H1 (cell line): ENCODE data around the gene KBTBD13.

Experiments used
- CTCF ChIP-seq, 3 experiments: IDR thresholded peaks; 1 replicate in 2 of 3; 2 replicates in 1 of 3; pipeline versions ENCODE4 v1.5.1 to v1.6.1; 2011; ENCODE audit warnings: low read length in 3 of 3, mild to moderate bottlenecking in 3 of 3, inconsistent platforms in 2 of 3, low read depth in 1 of 3, moderate library complexity in 1 of 3; ENCODE audit not compliant: insufficient read depth in 1 of 3; ENCODE audit errors: control extremely low read depth in 1 of 3
- EGR1 ChIP-seq: IDR thresholded peaks from 2 replicates; pipeline ENCODE4 v1.6.1; 2011; ENCODE audit warnings: low read depth, low read length, borderline replicate concordance
- NRF1 ChIP-seq: IDR thresholded peaks from 2 replicates; pipeline ENCODE4 v1.6.1; 2011; ENCODE audit warnings: mild to moderate bottlenecking, low read depth, low read length, improper control_type of control experiment
- PHF8 ChIP-seq: fragments of 200-600 bp; sonication (generic); conservative IDR thresholded peaks from 2 replicates; pipeline ENCODE4 v1.7.1; 2012; ENCODE audit warnings: low read depth, mild to moderate bottlenecking, inconsistent platforms, low read length, moderate library complexity
- RAD21 ChIP-seq, 2 experiments: IDR thresholded peaks in 1 of 2; conservative IDR thresholded peaks in 1 of 2; 2 replicates each; pipeline ENCODE4 v1.6.1; 2011; ENCODE audit warnings: low read depth in 2 of 2, low read length in 2 of 2, improper control_type of control experiment in 1 of 2, inconsistent platforms in 1 of 2, mild to moderate bottlenecking in 1 of 2, moderate library complexity in 1 of 2
- RBBP5 ChIP-seq: IDR thresholded peaks from 2 replicates; pipeline ENCODE4 v1.7.1; 2012; ENCODE audit warnings: low read depth, mild to moderate bottlenecking, inconsistent platforms, low read length, moderate library complexity, borderline replicate concordance
- RXRA ChIP-seq: IDR thresholded peaks from 2 replicates; pipeline ENCODE4 v1.6.1; 2011; ENCODE audit warnings: low read depth, mild to moderate bottlenecking, low read length, moderate library complexity; ENCODE audit not compliant: insufficient read depth
- SIN3A ChIP-seq, 2 experiments: IDR thresholded peaks in 1 of 2; conservative IDR thresholded peaks in 1 of 2; 2 replicates each; pipeline ENCODE4 v1.6.1; 2011 to 2012; ENCODE audit warnings: low read length in 2 of 2, improper control_type of control experiment in 1 of 2, low read depth in 1 of 2, mild to moderate bottlenecking in 1 of 2
- SP1 ChIP-seq: IDR thresholded peaks from 2 replicates; pipeline ENCODE4 v1.6.1; 2011; ENCODE audit warnings: low read depth, low read length
- SP2 ChIP-seq: IDR thresholded peaks from 2 replicates; pipeline ENCODE4 v1.6.1; 2012; ENCODE audit warnings: mild to moderate bottlenecking, low read length, inconsistent platforms
- YY1 ChIP-seq: IDR thresholded peaks from 2 replicates; pipeline ENCODE4 v1.6.1; 2011; ENCODE audit warnings: low read depth, mild to moderate bottlenecking, low read length

DNA sequence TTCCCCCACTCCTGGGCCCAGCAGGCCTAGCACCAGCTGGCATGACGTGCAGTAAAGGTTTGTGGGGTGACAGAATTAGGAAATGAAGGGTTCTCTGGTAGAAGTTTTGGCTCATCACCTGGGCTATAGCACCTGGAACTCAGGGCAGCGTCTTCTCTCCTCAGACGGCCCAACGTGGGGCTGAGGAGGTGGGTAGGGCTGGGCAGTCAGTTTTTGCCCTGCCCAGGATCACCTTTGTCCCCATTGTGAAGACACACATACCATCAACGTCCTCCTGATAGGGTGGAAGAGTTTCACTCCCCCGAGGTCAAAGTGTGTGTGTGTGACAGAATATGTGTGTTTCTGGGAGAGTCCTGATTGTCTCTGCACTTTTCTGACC lies 12.1 kb downstream of the KBTBD13 start:
- no peak for TF ChIP-seq SP1
- no peak for TF ChIP-seq CTCF (IDR thresholded peaks at IDR 0.05; ENCODE audit: control extremely low read depth in 1 of 3, insufficient read depth in 1 of 3, low read depth in 1 of 3, low read length in 3 of 3)
- no peak for TF ChIP-seq RXRA
- TF ChIP-seq NRF1, result no peak
- TF ChIP-seq SIN3A (conservative IDR thresholded peaks at IDR 0.05 in 1 of 2, IDR thresholded peaks at IDR 0.05 in 1 of 2; ENCODE audit: low read depth in 1 of 2, low read length in 2 of 2), result no peak
- no peak for TF ChIP-seq RAD21 (IDR thresholded peaks at IDR 0.05 in 1 of 2, conservative IDR thresholded peaks at IDR 0.05 in 1 of 2; ENCODE audit: low read depth in 2 of 2, low read length in 2 of 2)
- TF ChIP-seq YY1, result no peak
- TF ChIP-seq SP2, result no peak
- no peak for TF ChIP-seq RBBP5
- no peak for TF ChIP-seq EGR1
- no peak for TF ChIP-seq PHF8
